ENCODE measurements around the gene NACC2.

NACC2 gene

GRCh38 chr9:136023410-136024225 lies 71.5 kb downstream of the NACC2 start:
- ChIA-PET POLR2A (no interaction called here), CTCF (interaction anchor here (1.5 kb wide), 1 partner anchor 259 kb away, joined by 3 read pairs; no protein-coding TSS in a partner anchor)
- DNase-seq (ENCODE audit: low read depth, low spot score): peak; percentile 37

GRCh38 chr9:136022731-136023409 lies 72.2 kb downstream of the NACC2 start:
- ChIA-PET CTCF (interaction anchor here (0.6 to 1.5 kb wide), 2 partner anchors 67 to 260 kb away, joined by 3 read pairs; no protein-coding TSS in a partner anchor), POLR2A (no interaction called here)
- no peak for DNase-seq (ENCODE audit: low read depth, low spot score)
- no peak for TF ChIP-seq CTCF (IDR thresholded peaks at IDR 0.05; ENCODE audit: insufficient read depth, low read length, missing control alignments)
- no peak overlapping the region for H3K4me3 ChIP-seq (ENCODE audit: low read depth, low read length)

More at GRCh38 chr9:136023410-136024225, 71.5 kb downstream of the NACC2 start:
- no peak for TF ChIP-seq CTCF (IDR thresholded peaks at IDR 0.05; ENCODE audit: insufficient read depth, low read length, missing control alignments)
- no peak overlapping the region for H3K4me3 ChIP-seq (ENCODE audit: low read depth, low read length)

- DNase-seq (ENCODE audit: low read depth, low spot score): no peak
- CTCF ChIA-PET: interaction anchor here (0.6 kb wide), 1 partner anchor 68 kb away, joined by 3 read pairs; no protein-coding TSS in a partner anchor
- POLR2A ChIA-PET: no interaction called here
- H3K4me3 ChIP-seq (ENCODE audit: low read depth, low read length): no peak overlapping the region
- no peak for TF ChIP-seq CTCF (IDR thresholded peaks at IDR 0.05; ENCODE audit: insufficient read depth, low read length, missing control alignments)
These were observed 73.0 kb downstream of the NACC2 start for GRCh38 chr9:136021872-136022681.

- DNase-seq (ENCODE audit: low read depth, low spot score): no peak
- POLR2A ChIA-PET: no interaction called here
- TF ChIP-seq CTCF (IDR thresholded peaks at IDR 0.05; ENCODE audit: insufficient read depth, low read length, missing control alignments): no peak
- no peak overlapping the region for H3K4me3 ChIP-seq (ENCODE audit: low read depth, low read length)
- CTCF ChIA-PET: no interaction called here
These were observed 73.8 kb downstream of the NACC2 start for GRCh38 chr9:136021171-136021871.

- POLR2A ChIA-PET: no interaction called here
- no peak for TF ChIP-seq CTCF (IDR thresholded peaks at IDR 0.05; ENCODE audit: insufficient read depth, low read length, missing control alignments)
- H3K4me3 ChIP-seq (ENCODE audit: low read depth, low read length): no peak overlapping the region
- DNase-seq (ENCODE audit: low read depth, low spot score): no peak
- CTCF ChIA-PET: no interaction called here
These were observed 74.4 kb downstream of the NACC2 start for GRCh38 chr9:136020671-136021070.
